ENCODE measurements around the gene LHFPL3. TPM values are rescaled to one million over a fixed set of nuclear protein-coding genes. Genes with fewer than 3 reads are reported as not detected.

The LHFPL3 gene
- total RNA-seq, 4 donors from 2014 or later = not detected

GRCh38 chr7:104861729-104862390, 533.5 kb downstream of the LHFPL3 start:
- Histone ChIP-seq H3K27me3 (no peaks in the 10 kb centered on the region), H3K4me1 (no peaks in the 10 kb centered on the region), H3K27ac (no peak overlapping the region), H3K4me3 (no peak overlapping the region), H3K36me3 (no peaks in the 10 kb centered on the region), H3K9me3 (peaks cover 0 to 6% (median 0%) of the 10 kb centered on the region in 4 donors)
- DNase-seq = no peak
- TF ChIP-seq POLR2A (IDR thresholded peaks at IDR 0.05) (no peak), CTCF (IDR thresholded peaks at IDR 0.05) (no peak)

DNA sequence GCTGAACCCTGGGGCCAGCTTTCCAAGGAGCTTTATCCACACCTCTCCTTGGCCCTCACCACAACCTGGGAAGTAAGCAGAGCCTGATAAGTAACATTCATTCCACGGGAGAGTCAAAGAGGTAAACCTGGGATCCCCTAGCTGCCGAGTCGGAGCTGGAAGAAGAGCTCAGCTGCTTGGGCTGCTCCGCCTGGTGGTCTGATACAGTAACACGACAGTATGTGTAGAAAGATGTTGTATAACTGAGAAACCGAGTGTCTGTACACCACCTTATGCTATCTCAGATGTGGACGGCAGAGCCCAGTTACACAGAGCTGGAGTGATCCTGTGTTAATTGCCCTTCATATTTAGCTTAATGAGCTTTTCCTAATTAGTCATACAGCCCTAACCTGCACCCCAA, 534.3 kb downstream of the LHFPL3 start:
- TF ChIP-seq CTCF (IDR thresholded peaks at IDR 0.05) = no peak
- no peak for TF ChIP-seq POLR2A (IDR thresholded peaks at IDR 0.05)
- no peak overlapping the region for H3K4me3 ChIP-seq
- DNase-seq = no peak
- no peak overlapping the region for H3K27ac ChIP-seq
- no peaks in the 10 kb centered on the region for H3K27me3 ChIP-seq
- H3K4me1 ChIP-seq = no peaks in the 10 kb centered on the region
- H3K9me3 ChIP-seq = peaks cover 0 to 6% (median 0%) of the 10 kb centered on the region in 4 donors
- no peaks in the 10 kb centered on the region for H3K36me3 ChIP-seq

DNA sequence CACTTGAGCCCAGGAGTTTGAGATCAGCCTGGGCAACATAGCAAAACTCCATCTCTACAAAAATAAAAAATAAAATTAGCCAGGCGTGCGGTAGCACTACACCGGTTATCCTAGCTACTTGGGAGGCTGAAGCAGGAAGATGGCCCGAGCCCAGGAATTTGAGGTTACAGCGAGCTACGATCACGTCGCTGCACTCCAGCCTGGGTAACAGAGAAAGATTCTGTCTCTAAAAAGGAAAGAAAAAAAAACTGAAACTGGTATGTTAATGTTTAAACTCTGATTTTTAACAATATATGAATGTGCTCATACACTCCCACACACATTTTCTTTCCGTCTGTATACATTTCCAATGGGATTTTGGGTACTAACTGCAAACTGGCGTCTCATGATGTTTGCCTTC, 545.0 kb downstream of the LHFPL3 start:
- Histone ChIP-seq H3K9me3 (no peaks in the 10 kb centered on the region), H3K4me3 (no peak overlapping the region), H3K36me3 (no peaks in the 10 kb centered on the region), H3K27ac (no peak overlapping the region), H3K4me1 (no peaks in the 10 kb centered on the region), H3K27me3 (no peaks in the 10 kb centered on the region)
- no peak for DNase-seq
- TF ChIP-seq POLR2A (IDR thresholded peaks at IDR 0.05) (no peak), CTCF (IDR thresholded peaks at IDR 0.05) (no peak)

DNA sequence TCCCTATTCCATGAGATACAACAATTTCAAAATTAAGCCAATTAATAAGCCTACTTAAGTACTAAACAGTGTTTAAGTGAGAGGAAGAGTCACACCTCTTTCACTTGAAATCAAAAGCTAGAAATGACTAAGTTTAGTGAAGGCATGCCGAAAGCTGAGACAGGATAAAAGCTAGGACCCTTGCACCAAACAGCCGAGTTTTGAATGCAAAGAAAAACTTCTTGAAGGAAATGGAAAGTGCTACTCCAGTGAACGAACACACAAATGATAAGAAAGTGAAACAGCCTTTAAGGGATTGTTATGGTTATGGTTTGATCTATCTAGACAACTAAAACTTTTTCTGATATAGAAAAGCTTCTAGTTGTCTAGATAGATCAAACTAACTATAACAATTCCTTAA, 550.2 kb downstream of the LHFPL3 start:
- peaks cover 0 to 5% (median 0%) of the 10 kb centered on the region in 4 donors for H3K9me3 ChIP-seq
- H3K4me3 ChIP-seq = no peak overlapping the region
- no peak overlapping the region for H3K27ac ChIP-seq
- peaks cover 0 to 6% (median 0%) of the 10 kb centered on the region in 4 donors for H3K4me1 ChIP-seq
- no peaks in the 10 kb centered on the region for H3K36me3 ChIP-seq
- no peaks in the 10 kb centered on the region for H3K27me3 ChIP-seq
- DNase-seq = no peak
- TF ChIP-seq CTCF (IDR thresholded peaks at IDR 0.05) = no peak
- TF ChIP-seq POLR2A (IDR thresholded peaks at IDR 0.05) = no peak

DNA sequence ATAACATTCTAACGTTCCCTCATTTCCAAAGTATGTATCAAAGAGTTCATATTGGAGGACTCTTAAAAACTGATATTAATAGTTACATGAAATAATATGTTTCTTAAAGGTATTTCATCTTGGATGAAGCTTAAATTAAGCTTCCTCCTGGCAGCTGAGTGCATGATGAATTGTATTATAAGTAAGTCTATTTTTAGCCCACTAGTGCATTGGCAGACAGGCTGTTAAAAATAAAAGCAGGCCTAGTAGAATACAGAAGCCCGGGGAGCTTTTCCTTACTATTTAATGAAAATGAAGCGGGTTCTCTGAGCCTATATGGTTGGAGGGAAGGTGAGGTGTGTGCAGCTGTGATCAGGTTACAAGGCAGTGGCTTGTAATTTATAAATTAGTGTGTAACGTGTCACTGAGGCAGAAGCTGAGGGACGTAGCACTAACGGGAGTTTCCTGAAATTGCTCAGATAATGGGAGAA, 554.9 kb downstream of the LHFPL3 start:
- peak overlapping the region in 1 of 4 donors; percentile 20 for H3K4me3 ChIP-seq
- H3K27me3 ChIP-seq = no peaks in the 10 kb centered on the region
- DNase-seq = no peak
- TF ChIP-seq CTCF (IDR thresholded peaks at IDR 0.05) (no peak), POLR2A (IDR thresholded peaks at IDR 0.05) (no peak)
- peak overlapping the region in 3 of 4 donors; percentile 25 to 79 (median 31) for H3K27ac ChIP-seq
- H3K36me3 ChIP-seq = no peaks in the 10 kb centered on the region
- H3K9me3 ChIP-seq = peaks cover 0 to 5% (median 0%) of the 10 kb centered on the region in 4 donors
- H3K4me1 ChIP-seq = peaks cover 0 to 6% (median 0%) of the 10 kb centered on the region in 4 donors

All from Peyer's patch (tissue), 4 donors.